Endothelial cell of umbilical vein (primary cell): ENCODE results near the gene CRYBA4. TPM values are rescaled to one million over a fixed set of nuclear protein-coding genes. Genes with fewer than 3 reads are reported as not detected.

Experiments
- BruUV-seq: library from RNA; stranded (reverse); fragments of 400-500 nt; replicated peaks from 2 replicates; lab custom pipeline; 2021; lab: Mats Ljungman, UMichigan
- CTCF ChIA-PET: fragments of 300-600, 350-600 bp; sonication (Branson Sonifier 250); formaldehyde crosslinking; loops from one replicate; lab custom pipeline; 2021; ENCODE audit warnings: antibody characterized with exemption, inconsistent platforms; lab: Charles Lee
- POLR2A ChIA-PET: fragments of 300-600, 350-600 bp; sonication (Branson Sonifier 250); formaldehyde crosslinking; loops from one replicate; lab custom pipeline; 2021; ENCODE audit warnings: antibody characterized with exemption, inconsistent platforms; lab: Charles Lee
- DNase-seq: peaks from one replicate; pipeline ENCODE4 v3.0.0-alpha.2; 2011; ENCODE audit warnings: low read depth, low spot score
- FAIRE-seq: peaks from 2 replicates; lab custom pipeline; 2011; peaks lifted over from hg19 to GRCh38; lab: Jason Lieb, UNC
- H2AFZ ChIP-seq: 2 replicates; pipeline ENCODE4 v1.6.0; 2012; ENCODE audit warnings: low read depth, low read length, control low read depth, inconsistent platforms
- H3K27ac ChIP-seq: 2 replicates; pipeline ENCODE4 v1.5.1; 2011; ENCODE audit warnings: low read depth, mild to moderate bottlenecking, control low read depth, low read length, moderate library complexity; ENCODE audit not compliant: insufficient read depth
- H3K27me3 ChIP-seq, 2 experiments: 2 replicates each; pipeline versions ENCODE4 v1.6.0 to v1.6.1; 2011; ENCODE audit warnings: low read length in 2 of 2, mixed read lengths in 1 of 2; ENCODE audit not compliant: control insufficient read depth in 2 of 2, insufficient read depth in 2 of 2
- H3K36me3 ChIP-seq, 2 experiments: 2 replicates in 1 of 2; 3 replicates in 1 of 2; pipeline ENCODE4 v1.5.1; 2011; ENCODE audit warnings: low read length in 2 of 2, mild to moderate bottlenecking in 1 of 2, moderate library complexity in 1 of 2; ENCODE audit not compliant: control insufficient read depth in 2 of 2, insufficient read depth in 2 of 2; ENCODE audit errors: extremely low read depth in 1 of 2
- H3K4me1 ChIP-seq: 3 replicates; pipeline ENCODE4 v1.5.1; 2011; ENCODE audit warnings: mild to moderate bottlenecking, low read length; ENCODE audit not compliant: control insufficient read depth, insufficient read depth; ENCODE audit errors: extremely low read depth
- H3K4me2 ChIP-seq: 2 replicates; pipeline ENCODE4 v1.6.1; 2011; ENCODE audit warnings: low read length, control low read depth, mixed read lengths; ENCODE audit not compliant: insufficient read depth
- H3K4me3 ChIP-seq, 3 experiments: fragments of 200-600 bp in 1 of 3; sonication (generic), shearing (Covaris generic) in 1 of 3; replicated peaks in 1 of 3; 2 replicates each; pipeline ENCODE4 v1.5.1; 2011 to 2016; ENCODE audit warnings: control low read depth in 3 of 3, low read length in 3 of 3, mild to moderate bottlenecking in 2 of 3, inconsistent platforms in 1 of 3, low read depth in 1 of 3, moderate library complexity in 1 of 3; ENCODE audit not compliant: insufficient read depth in 1 of 3
- H3K79me2 ChIP-seq: 2 replicates; pipeline ENCODE4 v1.6.0; 2012; ENCODE audit warnings: low read length, inconsistent platforms; ENCODE audit not compliant: control insufficient read depth, insufficient read depth
- H3K9ac ChIP-seq: replicated peaks from 2 replicates; pipeline ENCODE3; 2011; ENCODE audit warnings: low read length, control low read depth; ENCODE audit not compliant: insufficient read depth; ENCODE audit errors: extremely low read depth
- H3K9me1 ChIP-seq: replicated peaks from 3 replicates; pipeline ENCODE4 v1.6.0; 2011; ENCODE audit warnings: mild to moderate bottlenecking, low read length; ENCODE audit not compliant: control insufficient read depth, insufficient read depth; ENCODE audit errors: extremely low read depth
- H3K9me3 ChIP-seq: replicated peaks from 2 replicates; pipeline ENCODE4 v1.5.1; 2012; ENCODE audit warnings: low read length, inconsistent platforms; ENCODE audit not compliant: control insufficient read depth, insufficient read depth
- H4K20me1 ChIP-seq: replicated peaks from 2 replicates; pipeline ENCODE3; 2011; ENCODE audit warnings: mild to moderate bottlenecking, low read length; ENCODE audit not compliant: control insufficient read depth, insufficient read depth; ENCODE audit errors: extremely low read depth
- EZH2 ChIP-seq: IDR thresholded peaks from 2 replicates; pipeline ENCODE4 v1.6.1; 2012; ENCODE audit warnings: borderline replicate concordance, low read depth, mild to moderate bottlenecking, moderate library complexity, low read length, inconsistent platforms; ENCODE audit not compliant: severe bottlenecking
- FOS ChIP-seq: IDR thresholded peaks from 2 replicates; pipeline ENCODE4 v1.6.1; 2011; ENCODE audit warnings: mild to moderate bottlenecking, low read length, moderate library complexity, borderline replicate concordance; ENCODE audit not compliant: insufficient read depth
- GATA2 ChIP-seq: IDR thresholded peaks from 2 replicates; pipeline ENCODE4 v1.7.0; 2011; ENCODE audit warnings: low read depth, mild to moderate bottlenecking, moderate library complexity, mixed read lengths, low read length; ENCODE audit not compliant: insufficient read length, insufficient read depth
- JUN ChIP-seq: IDR thresholded peaks from 2 replicates; pipeline ENCODE4 v1.6.1; 2011; ENCODE audit warnings: borderline replicate concordance, low read depth; ENCODE audit not compliant: insufficient read length, insufficient read depth
- MYC ChIP-seq: IDR thresholded peaks from one replicate; pipeline ENCODE4 v1.6.1; 2011; ENCODE audit warnings: mild to moderate bottlenecking, low read depth, low read length
- POLR2A ChIP-seq: IDR thresholded peaks from 2 replicates; pipeline ENCODE4 v1.6.1; 2012; ENCODE audit warnings: low read depth, mild to moderate bottlenecking, control low read depth, low read length
- POLR2AphosphoS5 ChIP-seq: IDR thresholded peaks from 2 replicates; pipeline ENCODE4 v1.6.1; 2012; ENCODE audit warnings: low read depth, mild to moderate bottlenecking, control low read depth, low read length, moderate library complexity; ENCODE audit not compliant: insufficient read depth
- dilution Hi-C: fragments of 300-500 bp; cut with MboI; formaldehyde crosslinking; loops from one replicate; pipeline ENCODE4 v1.15.0; 2019; ENCODE audit warnings: low sequenced_read_pairs; ENCODE audit not compliant: extremely low pct_ligation_motif_present
- intact Hi-C: fragments of 100-400 bp; cut with micrococcal nuclease; formaldehyde crosslinking; loops from one replicate; pipeline ENCODE4 v1.10.0; 2022
- polyA plus RNA-seq, 4 experiments: library from polyadenylated mRNA; depleted of rRNA in 3 of 4; stranded (reverse) in 3 of 4; unstranded in 1 of 4; fragments of >200 nt; gene quantifications; 2 replicates each; pipeline versions ENCODE4 v1.2.1 to v1.2.3, GENCODE V29; 2011 to 2012; ENCODE audit warnings: missing spikeins in 1 of 4
- total RNA-seq: library from RNA; stranded (reverse); gene quantifications from 2 replicates; pipeline ENCODE4 v1.2.3, GENCODE V29; 2021
- TF ChIP-seq, protein P1 (sequence below): IDR thresholded peaks from 2 replicates; pipeline ENCODE4 v1.6.1; 2011; ENCODE audit not compliant: insufficient read depth, insufficient read length

The CRYBA4 gene
- total and polyA plus RNA-seq, 2 donors (not counting 3 experiments of a cell fraction or from before 2014, with no cell fraction given), result not detected

DNA sequence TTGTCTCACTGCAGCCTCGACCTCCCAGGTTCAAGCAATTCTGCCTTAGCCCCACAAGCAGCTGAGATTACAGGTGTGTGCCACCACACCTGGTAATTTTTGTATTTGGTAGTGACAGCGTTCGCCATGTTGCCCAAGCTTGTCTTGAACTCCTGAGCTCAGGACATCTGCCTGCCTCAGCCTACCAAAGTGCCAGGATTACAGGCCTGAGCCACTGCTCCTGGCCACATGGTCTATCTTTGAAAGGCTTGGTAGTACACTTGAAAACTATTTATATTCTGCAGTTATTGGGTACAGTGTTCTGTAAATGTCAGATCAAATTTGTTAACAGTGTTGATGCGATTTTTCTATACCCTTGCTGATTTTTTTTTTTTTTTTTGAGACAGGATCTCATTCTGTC, 9.5 kb downstream of the CRYBA4 start:
- peak; percentile 44 for FAIRE-seq
- no peak for DNase-seq
- POLR2A ChIA-PET, result no interaction called here
- dilution Hi-C loops, result no loop called here
- Histone ChIP-seq H3K4me2 (no peak overlapping the region), H3K9me1 (no peaks in the 10 kb centered on the region), H3K27me3 (peaks cover 0 to 3% of the 10 kb centered on the region in 2 experiments), H3K9me3 (no peaks in the 10 kb centered on the region), H3K36me3 (no peaks in the 10 kb centered on the region), H3K4me1 (peaks cover 8% of the 10 kb centered on the region), H3K9ac (no peak overlapping the region), H3K27ac (no peak overlapping the region), H3K4me3 (no peak overlapping the region), H3K79me2 (no peaks in the 10 kb centered on the region), H2AFZ (no peak overlapping the region), H4K20me1 (no peaks in the 10 kb centered on the region)
- TF ChIP-seq POLR2AphosphoS5 (no peak), POLR2A (no peak), EZH2 (no peak), MYC (no peak), FOS (no peak)
- TF ChIP-seq, protein P1, sequence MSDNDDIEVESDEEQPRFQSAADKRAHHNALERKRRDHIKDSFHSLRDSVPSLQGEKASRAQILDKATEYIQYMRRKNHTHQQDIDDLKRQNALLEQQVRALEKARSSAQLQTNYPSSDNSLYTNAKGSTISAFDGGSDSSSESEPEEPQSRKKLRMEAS, result no peak
- intact Hi-C loops, result no loop called here
- CTCF ChIA-PET, result interaction anchor here (1.0 kb wide), 1 partner anchor 128 kb away, joined by 3 read pairs; no protein-coding TSS in a partner anchor
- no TSS peak for BruUV-seq

GRCh38 chr22:26632422-26633155, 10.8 kb downstream of the CRYBA4 start:
- intact Hi-C loops (no loop called here), dilution Hi-C loops (no loop called here)
- H3K4me3 ChIP-seq, result no peak overlapping the region
- H3K27ac ChIP-seq, result no peak overlapping the region
- CTCF ChIA-PET, result interaction anchor here (0.9 to 1.6 kb wide), 3 partner anchors 16 to 476 kb away, joined by 3 to 4 read pairs (median 3); no protein-coding TSS in a partner anchor
- H3K36me3 ChIP-seq, result no peaks in the 10 kb centered on the region
- H3K4me1 ChIP-seq, result peaks cover 8% of the 10 kb centered on the region
- peak; percentile 86 for FAIRE-seq
- H3K9ac ChIP-seq, result no peak overlapping the region
- H3K27me3 ChIP-seq, result peaks cover 0 to 3% of the 10 kb centered on the region in 2 experiments
- H3K4me2 ChIP-seq, result peak overlapping the region; percentile 73
- POLR2A ChIA-PET, result interaction anchor here (0.6 kb wide), 1 partner anchor 41 kb away, joined by 6 read pairs; no protein-coding TSS in a partner anchor
- no peak for TF ChIP-seq JUN
- no peak for TF ChIP-seq MYC
- TF ChIP-seq GATA2, result peak; percentile 82
- TF ChIP-seq POLR2A, result peak; percentile 20
- TF ChIP-seq FOS, result no peak
- no peaks in the 10 kb centered on the region for H3K9me3 ChIP-seq
- no peaks in the 10 kb centered on the region for H3K9me1 ChIP-seq
- H3K79me2 ChIP-seq, result no peaks in the 10 kb centered on the region
- DNase-seq, result peak; percentile 60
- H4K20me1 ChIP-seq, result no peaks in the 10 kb centered on the region
- peak overlapping the region; percentile 95 for H2AFZ ChIP-seq
- no TSS peak for BruUV-seq
